Body of pancreas (tissue), 4 donors: ENCODE results near the gene NPY1R.

Source experiments
- CTCF ChIP-seq, 7 experiments: fragments of 450-650 bp in 4 of 7; fragments of 200-600 bp in 3 of 7; sonication (generic) in 3 of 7; IDR thresholded peaks; one replicate each; pipeline ENCODE4 v1.5.1; 2016 to 2019; ENCODE audit warnings: antibody characterized with exemption in 7 of 7
- POLR2A ChIP-seq, 3 donors: fragments of 450-650 bp; IDR thresholded peaks; one replicate each; pipeline ENCODE4 v1.6.1; 2016; ENCODE audit warnings: antibody characterized with exemption in 3 of 3, mild to moderate bottlenecking in 2 of 3

- TF ChIP-seq POLR2A (IDR thresholded peaks at IDR 0.05) (no peak), CTCF (IDR thresholded peaks at IDR 0.05) (peak in 2 of 7 experiments; percentile 1 to 19)
These were observed 593 bp downstream of the NPY1R start for GRCh38 chr4:163331629-163332376.
